Memory B cell (primary cell): ENCODE measurements around the gene PGAP2.

ENCODE experiments used
- ATAC-seq: fragments of 150-1000 bp; cut with Tn5 transposase; 2 replicates; pipeline ENCODE4 v1.10.0; 2021; ENCODE audit warnings: low read depth, mild to moderate bottlenecking, moderate library complexity
- DNase-seq, 2 donors: peaks; one replicate each; pipeline ENCODE4 v3.0.0; 2022; ENCODE audit warnings: low spot score in 2 of 2
- H3K27ac Mint-ChIP-seq: one replicate; pipeline ENCODE4 v1.8.0; 2022; ENCODE audit warnings: mild to moderate bottlenecking, moderate library complexity, mixed read lengths
- H3K27me3 Mint-ChIP-seq: one replicate; pipeline ENCODE4 v1.8.0; 2022; ENCODE audit warnings: mixed read lengths
- H3K36me3 Mint-ChIP-seq: one replicate; pipeline ENCODE4 v1.8.0; 2022; ENCODE audit warnings: mild to moderate bottlenecking, mixed read lengths
- H3K4me1 Mint-ChIP-seq: one replicate; pipeline ENCODE4 v1.8.0; 2022; ENCODE audit warnings: mixed read lengths
- H3K4me3 Mint-ChIP-seq: one replicate; pipeline ENCODE4 v1.8.0; 2022; ENCODE audit warnings: mild to moderate bottlenecking, moderate library complexity, mixed read lengths
- H3K9me3 Mint-ChIP-seq: one replicate; pipeline ENCODE4 v1.8.0; 2022; ENCODE audit warnings: mixed read lengths

PGAP2 gene

DNA sequence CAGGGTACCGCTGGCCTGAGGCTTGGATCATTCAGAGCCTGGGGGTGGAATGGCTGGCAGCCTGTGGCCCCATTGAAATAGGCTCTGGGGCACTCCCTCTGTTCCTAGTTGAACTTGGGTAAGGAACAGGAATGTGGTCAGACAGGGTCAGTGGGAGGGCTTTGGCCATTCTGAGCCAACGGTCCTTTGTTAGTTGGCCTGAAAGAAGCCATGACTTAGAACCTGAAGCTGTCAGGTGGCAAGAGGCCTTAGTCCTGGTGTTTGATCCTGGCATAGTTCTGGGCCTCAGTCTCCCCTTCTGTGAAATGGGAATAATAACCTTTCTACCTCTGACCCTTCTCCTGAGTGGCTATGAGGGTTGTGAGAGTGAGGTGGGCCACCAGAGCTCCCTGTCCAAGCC is 8.3 kb downstream of the PGAP2 start:
- H3K9me3 Mint-ChIP-seq = no peaks in the 10 kb centered on the region
- H3K4me3 Mint-ChIP-seq = no peak overlapping the region
- H3K36me3 Mint-ChIP-seq = peaks cover 4% of the 10 kb centered on the region
- no peaks in the 10 kb centered on the region for H3K4me1 Mint-ChIP-seq
- DNase-seq (no peak), ATAC-seq (no peak)
- H3K27me3 Mint-ChIP-seq = no peaks in the 10 kb centered on the region
- peak overlapping the region; percentile 60 for H3K27ac Mint-ChIP-seq

DNA sequence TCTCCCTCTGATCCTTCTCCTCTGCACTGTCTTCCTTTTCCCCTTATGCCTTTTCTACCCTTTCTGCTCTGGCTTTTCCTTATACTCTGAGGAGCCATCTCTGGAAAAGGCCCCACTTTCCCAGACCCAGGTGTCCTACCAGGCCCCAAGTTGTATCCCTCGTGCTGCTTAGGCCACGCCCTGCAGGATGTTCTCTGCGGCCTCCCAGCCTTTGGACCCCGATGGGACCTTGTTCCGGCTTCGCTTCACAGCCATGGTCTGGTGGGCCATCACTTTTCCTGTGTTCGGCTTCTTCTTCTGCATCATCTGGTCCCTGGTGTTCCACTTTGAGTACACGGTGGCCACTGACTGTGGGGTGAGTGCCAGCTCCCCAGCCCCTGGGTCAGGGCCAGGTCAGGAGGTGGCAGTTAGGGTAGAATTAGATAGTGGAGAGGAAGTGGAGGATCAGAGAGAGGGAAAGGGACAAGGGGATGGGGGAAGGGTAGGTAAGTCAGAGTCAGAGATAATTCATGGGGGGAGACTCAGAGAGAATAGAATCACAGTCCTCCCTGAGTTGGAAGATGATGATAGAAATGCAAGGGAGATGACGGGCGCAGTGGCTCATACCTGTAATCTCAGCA is 8.9 kb downstream of the PGAP2 start:
- Mint-ChIP-seq H3K27ac (peak overlapping the region; percentile 60), H3K36me3 (peaks cover 4% of the 10 kb centered on the region), H3K9me3 (no peaks in the 10 kb centered on the region), H3K27me3 (no peaks in the 10 kb centered on the region), H3K4me3 (no peak overlapping the region), H3K4me1 (no peaks in the 10 kb centered on the region)
- ATAC-seq = no peak
- DNase-seq = no peak

DNA sequence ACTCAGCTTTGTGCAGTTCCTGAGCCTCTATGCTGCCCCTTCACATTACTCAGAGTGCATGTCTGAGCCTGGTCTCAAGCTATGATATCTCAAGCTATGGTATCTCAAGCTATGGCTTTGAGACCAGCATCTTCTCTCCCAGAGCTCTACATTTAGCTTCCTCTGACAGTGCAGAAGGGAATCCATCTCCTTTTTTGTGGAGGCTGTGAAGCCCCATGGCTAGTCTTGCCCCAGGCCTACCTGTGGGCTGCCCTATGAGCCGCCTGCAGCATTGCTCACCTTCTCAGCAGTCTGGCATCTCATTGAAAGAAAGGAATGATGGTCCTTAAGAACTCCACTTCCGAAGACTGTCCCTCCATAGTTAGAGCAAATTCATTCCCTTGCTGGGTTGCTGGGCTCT is 12.6 kb downstream of the PGAP2 start:
- no peak overlapping the region for H3K4me3 Mint-ChIP-seq
- peaks cover 17% of the 10 kb centered on the region for H3K4me1 Mint-ChIP-seq
- peaks cover 4% of the 10 kb centered on the region for H3K36me3 Mint-ChIP-seq
- H3K9me3 Mint-ChIP-seq = no peaks in the 10 kb centered on the region
- ATAC-seq = no peak
- H3K27ac Mint-ChIP-seq = no peak overlapping the region
- DNase-seq = no peak
- H3K27me3 Mint-ChIP-seq = no peaks in the 10 kb centered on the region

DNA sequence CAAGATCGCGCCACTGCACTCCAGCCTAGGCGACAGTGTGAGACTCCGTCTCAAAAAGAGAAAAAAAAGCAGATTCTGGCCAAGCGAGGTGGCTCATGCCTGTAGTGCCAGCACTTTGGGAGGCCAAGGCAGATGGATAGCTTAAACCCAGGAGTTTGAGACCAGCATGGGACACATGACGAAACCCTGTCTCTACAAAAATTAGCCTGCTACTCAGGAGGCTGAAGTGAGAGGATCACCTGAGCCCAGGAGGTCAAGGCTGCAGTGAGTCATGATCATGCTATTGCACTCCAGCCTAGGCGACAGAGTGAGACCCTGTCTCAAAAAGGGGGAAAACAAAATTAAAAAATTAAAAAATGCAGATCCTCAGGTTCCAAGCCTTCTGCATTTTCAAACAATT is 14.0 kb downstream of the PGAP2 start:
- Mint-ChIP-seq H3K4me3 (no peak overlapping the region), H3K36me3 (peaks cover 12% of the 10 kb centered on the region), H3K27me3 (no peaks in the 10 kb centered on the region), H3K27ac (no peak overlapping the region), H3K9me3 (no peaks in the 10 kb centered on the region), H3K4me1 (peaks cover 19% of the 10 kb centered on the region)
- ATAC-seq (no peak), DNase-seq (no peak)

DNA sequence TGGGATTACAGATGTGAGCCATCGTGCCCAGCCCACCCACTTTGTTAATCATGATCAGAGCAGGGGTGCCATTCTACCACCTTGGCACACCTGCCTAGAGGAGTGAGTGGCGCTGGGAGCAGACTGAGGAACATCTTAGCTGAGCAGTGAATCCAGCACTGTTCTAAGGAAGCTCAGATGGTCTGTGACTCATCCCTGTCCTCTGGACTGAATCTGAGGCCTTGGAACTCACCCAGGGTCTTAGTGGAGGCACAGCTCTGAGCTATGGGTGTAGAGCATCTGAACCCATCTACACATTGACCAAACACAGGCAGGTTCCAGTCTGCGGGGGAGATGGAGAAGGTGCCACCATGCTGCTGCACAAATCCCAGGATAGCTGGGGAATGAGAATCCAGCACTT is 14.9 kb downstream of the PGAP2 start:
- DNase-seq (no peak), ATAC-seq (no peak)
- Mint-ChIP-seq H3K9me3 (no peaks in the 10 kb centered on the region), H3K27ac (no peak overlapping the region), H3K27me3 (no peaks in the 10 kb centered on the region), H3K4me1 (peaks cover 23% of the 10 kb centered on the region), H3K36me3 (peaks cover 16% of the 10 kb centered on the region), H3K4me3 (no peak overlapping the region)

DNA sequence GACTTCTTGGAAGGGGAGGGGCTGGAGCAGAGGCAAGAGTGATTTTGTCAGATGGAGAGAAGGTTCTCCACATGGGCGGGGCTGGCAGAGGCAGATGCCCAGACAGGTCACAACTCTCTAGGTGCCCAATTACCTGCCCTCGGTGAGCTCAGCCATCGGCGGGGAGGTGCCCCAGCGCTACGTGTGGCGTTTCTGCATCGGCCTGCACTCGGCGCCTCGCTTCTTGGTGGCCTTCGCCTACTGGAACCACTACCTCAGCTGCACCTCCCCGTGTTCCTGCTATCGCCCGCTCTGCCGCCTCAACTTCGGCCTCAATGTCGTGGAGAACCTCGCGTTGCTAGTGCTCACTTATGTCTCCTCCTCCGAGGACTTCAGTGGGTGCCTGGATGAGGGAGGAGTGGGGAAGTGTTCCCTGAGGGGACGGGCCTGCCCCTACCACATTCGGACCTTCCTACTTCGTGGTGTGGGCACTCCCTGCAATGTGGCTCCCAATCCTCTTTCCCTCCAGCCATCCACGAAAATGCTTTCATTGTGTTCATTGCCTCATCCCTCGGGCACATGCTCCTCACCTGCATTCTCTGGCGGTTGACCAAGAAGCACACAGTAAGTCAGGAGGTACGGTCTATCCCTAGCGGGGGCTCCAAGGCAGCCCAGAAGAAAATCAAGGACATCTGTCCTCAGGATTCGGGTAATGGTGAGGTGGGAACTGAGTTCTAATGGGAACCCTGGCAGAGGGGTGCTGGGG is 15.6 kb downstream of the PGAP2 start:
- no peaks in the 10 kb centered on the region for H3K9me3 Mint-ChIP-seq
- H3K27me3 Mint-ChIP-seq = no peaks in the 10 kb centered on the region
- H3K4me1 Mint-ChIP-seq = peaks cover 23% of the 10 kb centered on the region
- DNase-seq = no peak
- H3K27ac Mint-ChIP-seq = peak overlapping the region; percentile 89
- H3K4me3 Mint-ChIP-seq = no peak overlapping the region
- no peak for ATAC-seq
- peaks cover 16% of the 10 kb centered on the region for H3K36me3 Mint-ChIP-seq

DNA sequence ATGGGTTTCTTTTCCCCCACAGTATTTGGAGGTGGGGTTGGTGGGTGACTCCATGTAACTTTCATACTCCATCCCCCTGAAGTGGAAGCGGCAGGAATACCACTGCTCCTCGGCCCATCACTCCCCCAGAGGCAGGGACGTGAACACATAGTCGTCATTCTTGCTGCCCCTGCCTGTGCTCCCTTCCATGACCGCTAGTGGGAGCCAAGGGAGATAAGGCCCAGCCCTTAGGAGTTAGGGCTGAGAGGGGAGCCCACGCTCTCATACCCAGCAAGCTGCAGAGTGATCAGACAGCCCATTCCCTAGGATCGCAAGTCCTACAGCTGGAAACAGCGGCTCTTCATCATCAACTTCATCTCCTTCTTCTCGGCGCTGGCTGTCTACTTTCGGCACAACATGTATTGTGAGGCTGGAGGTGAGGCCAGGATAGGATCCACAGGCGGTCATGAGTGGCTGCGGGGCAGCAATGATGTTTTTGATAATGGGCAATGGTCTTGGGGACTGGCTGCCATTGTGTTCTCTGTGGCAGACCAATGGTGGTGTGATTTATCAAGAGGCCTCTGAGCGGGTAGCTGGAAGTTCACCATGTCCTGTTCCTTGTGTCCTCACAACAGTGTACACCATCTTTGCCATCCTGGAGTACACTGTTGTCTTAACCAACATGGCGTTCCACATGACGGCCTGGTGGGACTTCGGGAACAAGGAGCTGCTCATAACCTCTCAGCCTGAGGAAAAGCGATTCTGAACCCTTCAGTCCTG is 16.5 kb downstream of the PGAP2 start:
- Mint-ChIP-seq H3K4me1 (peaks cover 23% of the 10 kb centered on the region), H3K4me3 (no peak overlapping the region), H3K36me3 (peaks cover 16% of the 10 kb centered on the region)

DNA sequence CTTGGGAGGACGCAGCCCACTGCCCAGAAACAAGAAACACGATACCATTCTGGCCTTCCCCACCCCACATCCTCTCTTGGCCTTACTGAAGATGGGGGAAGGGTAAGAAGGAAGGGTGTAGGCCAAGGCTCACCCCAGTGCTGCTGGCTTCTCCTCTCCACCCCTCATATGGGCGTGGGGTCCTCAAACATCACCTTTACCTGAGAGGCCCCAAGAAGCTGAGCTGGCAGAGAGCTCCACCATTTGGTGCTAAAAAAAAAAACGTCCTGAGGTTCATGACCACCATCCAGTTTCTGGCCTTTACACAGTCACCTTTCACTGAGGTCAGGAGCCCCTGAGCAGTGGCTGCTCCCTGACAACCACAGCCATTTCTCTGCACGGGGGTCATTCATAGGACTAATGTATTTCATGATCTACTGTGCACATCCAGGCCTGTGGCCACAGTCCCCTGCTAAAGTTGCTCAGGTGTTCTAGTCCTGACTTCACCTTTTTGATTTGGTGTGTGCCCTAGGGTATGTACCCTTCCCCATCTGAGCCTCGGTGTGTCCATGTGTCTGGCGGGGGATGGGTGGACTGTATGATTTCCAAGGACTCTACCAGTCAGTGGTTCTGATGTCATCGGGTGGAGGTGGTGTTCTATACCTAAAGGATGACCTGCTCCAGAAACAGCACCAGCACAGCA is 17.3 kb downstream of the PGAP2 start:
- Mint-ChIP-seq H3K27me3 (no peaks in the 10 kb centered on the region), H3K9me3 (no peaks in the 10 kb centered on the region), H3K27ac (peak overlapping the region; percentile 89), H3K4me3 (no peak overlapping the region), H3K36me3 (peaks cover 16% of the 10 kb centered on the region), H3K4me1 (peaks cover 23% of the 10 kb centered on the region)
- DNase-seq = no peak
- no peak for ATAC-seq

More for the DNA sequence above, 16.5 kb downstream of the PGAP2 start:
- Mint-ChIP-seq H3K9me3 (no peaks in the 10 kb centered on the region), H3K27me3 (no peaks in the 10 kb centered on the region), H3K27ac (peak overlapping the region; percentile 89)
- ATAC-seq = peak; percentile 97
- peak; percentile 80 to 82 for DNase-seq

DNA sequence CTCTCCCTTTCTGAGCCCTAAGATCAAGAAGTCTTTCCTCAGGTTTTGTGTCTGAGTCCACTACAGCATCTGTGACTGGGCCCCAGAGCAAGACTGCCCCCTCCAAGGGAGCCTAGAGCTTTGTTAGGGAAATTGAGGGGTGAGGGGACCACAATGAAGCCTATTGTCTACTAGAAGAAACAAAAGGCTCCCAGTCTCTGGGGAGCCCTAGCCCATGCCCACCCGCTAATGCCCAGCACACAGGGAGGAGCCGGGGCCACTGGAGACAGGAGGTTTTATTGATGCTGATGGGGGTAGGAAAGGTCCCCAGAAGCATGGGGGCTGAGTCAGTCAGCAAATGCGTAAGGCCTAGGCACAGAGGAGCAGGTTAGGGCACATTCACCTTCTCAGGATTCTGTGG is 18.4 kb downstream of the PGAP2 start:
- ATAC-seq (no peak), DNase-seq (no peak)
- Mint-ChIP-seq H3K4me3 (no peak overlapping the region), H3K27ac (peak overlapping the region; percentile 89), H3K36me3 (peaks cover 19% of the 10 kb centered on the region), H3K4me1 (peaks cover 34% of the 10 kb centered on the region), H3K27me3 (no peaks in the 10 kb centered on the region), H3K9me3 (no peaks in the 10 kb centered on the region)

DNA sequence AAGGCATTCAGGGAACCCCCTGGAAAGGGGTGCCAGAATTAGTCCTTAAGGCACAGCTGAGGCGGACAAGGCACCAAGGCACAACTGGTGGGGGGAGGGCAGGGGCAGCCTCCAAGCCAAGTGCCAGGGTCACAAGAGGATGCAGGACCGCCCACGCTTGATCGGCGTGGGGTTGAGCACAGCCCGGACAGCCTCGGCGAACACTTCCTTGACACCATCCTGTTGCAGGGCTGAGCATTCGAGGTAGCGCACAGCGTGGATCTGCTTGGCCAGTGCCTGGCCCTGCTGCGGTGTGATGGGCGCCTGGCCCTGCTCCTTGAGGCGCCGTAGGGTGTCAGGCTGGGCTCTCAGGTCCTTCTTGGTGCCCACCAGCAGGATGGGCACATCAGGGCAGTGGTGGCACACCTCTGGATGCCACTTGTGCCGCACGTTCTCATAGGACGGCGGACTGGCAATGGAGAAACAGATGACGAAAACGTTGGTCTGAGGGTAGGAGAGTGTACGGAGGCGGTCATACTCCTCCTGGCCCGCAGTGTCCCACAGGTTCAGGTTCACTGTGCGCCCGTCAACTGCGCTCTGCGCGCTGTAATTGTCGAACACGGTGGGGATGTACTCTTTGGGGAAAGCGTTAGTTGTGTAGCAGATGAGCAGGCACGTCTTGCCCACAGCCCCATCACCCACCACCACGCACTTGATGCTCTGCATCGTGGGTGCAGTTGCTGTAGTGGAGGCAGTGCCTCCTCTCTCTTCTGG is 19.2 kb downstream of the PGAP2 start:
- ATAC-seq (no peak), DNase-seq (no peak)
- H3K36me3 Mint-ChIP-seq = peaks cover 20% of the 10 kb centered on the region
- peak overlapping the region; percentile 55 for H3K27ac Mint-ChIP-seq
- H3K4me3 Mint-ChIP-seq = no peak overlapping the region
- H3K27me3 Mint-ChIP-seq = no peaks in the 10 kb centered on the region
- H3K9me3 Mint-ChIP-seq = no peaks in the 10 kb centered on the region
- H3K4me1 Mint-ChIP-seq = peaks cover 43% of the 10 kb centered on the region

DNA sequence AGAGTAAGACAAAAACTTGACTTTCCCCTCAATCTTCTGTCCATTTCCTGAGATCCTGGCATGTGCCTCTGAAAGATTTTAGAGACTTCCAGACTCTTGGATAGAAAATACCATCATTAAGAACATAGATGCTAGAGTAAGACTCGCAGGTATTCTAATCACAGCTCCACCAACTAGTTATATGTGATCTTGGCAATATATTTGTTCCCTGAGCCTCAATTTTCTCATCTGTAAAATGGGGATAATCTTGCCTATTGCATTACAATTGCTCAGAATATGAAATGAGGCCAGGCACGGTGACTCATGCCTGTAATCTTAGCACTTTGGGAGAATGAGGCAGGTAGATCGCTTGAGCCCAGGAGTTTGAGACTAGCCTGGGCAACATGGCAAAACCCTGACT is 21.7 kb downstream of the PGAP2 start:
- no peaks in the 10 kb centered on the region for H3K9me3 Mint-ChIP-seq
- H3K4me1 Mint-ChIP-seq = peaks cover 54% of the 10 kb centered on the region
- H3K4me3 Mint-ChIP-seq = no peak overlapping the region
- DNase-seq = no peak
- H3K27me3 Mint-ChIP-seq = no peaks in the 10 kb centered on the region
- peaks cover 25% of the 10 kb centered on the region for H3K36me3 Mint-ChIP-seq
- no peak for ATAC-seq
- peak overlapping the region; percentile 67 for H3K27ac Mint-ChIP-seq

DNA sequence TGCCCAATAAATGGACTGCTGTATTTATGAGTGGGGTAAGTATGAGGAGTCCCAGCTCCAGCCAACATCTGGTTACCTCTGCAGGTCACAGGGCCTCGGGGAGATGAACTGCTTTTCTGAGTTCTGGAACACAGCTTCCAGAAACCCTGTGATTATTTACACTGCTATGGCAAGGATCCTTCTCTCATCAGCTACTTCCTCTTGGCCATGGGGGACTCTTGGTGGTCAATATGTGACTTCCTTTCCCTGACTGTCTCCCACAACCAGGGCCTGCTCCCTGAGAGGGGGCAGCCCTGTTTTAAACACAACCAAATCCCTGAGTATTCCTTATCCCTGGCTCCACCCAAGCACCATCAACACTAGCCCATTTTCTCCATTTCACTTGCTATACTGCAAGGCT is 22.4 kb downstream of the PGAP2 start:
- Mint-ChIP-seq H3K4me1 (peaks cover 58% of the 10 kb centered on the region), H3K9me3 (no peaks in the 10 kb centered on the region), H3K36me3 (peaks cover 28% of the 10 kb centered on the region), H3K27ac (peak overlapping the region; percentile 87), H3K4me3 (no peak overlapping the region), H3K27me3 (no peaks in the 10 kb centered on the region)
- ATAC-seq (no peak), DNase-seq (no peak)

DNA sequence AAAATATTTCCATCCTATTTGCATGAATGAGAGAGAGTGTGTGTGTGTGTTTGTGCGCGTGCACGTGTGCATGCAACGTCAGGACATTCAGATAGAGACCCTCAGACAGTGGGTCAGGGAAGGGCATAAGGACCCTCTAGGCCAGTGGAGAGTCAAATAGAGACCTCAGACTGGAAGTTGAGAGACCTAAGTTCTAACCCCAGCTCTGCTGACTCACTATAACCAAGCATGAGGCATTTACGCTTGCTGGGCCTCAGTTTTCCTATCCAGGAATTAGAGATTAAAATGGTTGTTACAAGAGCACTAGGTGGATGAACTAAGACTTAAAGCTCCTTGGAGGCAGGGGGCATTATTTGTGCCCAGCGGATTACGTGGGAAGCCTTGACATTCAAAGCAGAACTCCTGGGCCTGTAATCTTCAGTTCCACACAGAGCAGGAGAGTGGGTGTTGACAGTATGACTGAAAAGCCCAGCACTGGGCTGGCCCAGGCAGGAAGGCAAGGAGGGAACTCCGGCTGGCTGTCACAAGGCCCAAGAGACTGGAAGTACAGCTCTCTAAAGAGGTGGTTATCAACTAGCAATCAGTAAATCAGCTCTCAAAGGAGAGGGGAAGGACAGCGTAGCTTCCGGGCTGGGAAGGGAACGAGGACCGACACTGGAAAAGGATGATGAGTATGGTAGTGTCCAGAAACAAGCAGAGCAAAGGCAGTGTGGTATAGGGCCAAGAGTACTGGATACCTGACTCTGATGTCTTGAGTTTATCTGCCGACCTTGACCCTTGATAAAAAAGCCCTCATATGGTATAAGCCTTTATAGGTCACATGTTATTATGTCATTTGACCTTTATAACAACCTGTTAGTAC is 23.2 kb downstream of the PGAP2 start:
- DNase-seq = no peak
- Mint-ChIP-seq H3K9me3 (no peaks in the 10 kb centered on the region), H3K36me3 (peaks cover 26% of the 10 kb centered on the region), H3K4me1 (peaks cover 60% of the 10 kb centered on the region), H3K4me3 (no peak overlapping the region), H3K27ac (peak overlapping the region; percentile 87), H3K27me3 (no peaks in the 10 kb centered on the region)
- no peak for ATAC-seq
